Pancreas (tissue), 10 donors: Measurements from ENCODE around the gene FBN3. TPM values are rescaled to one million over a fixed set of nuclear protein-coding genes. Genes with fewer than 3 reads are reported as not detected.
"Not testable (repeated sequence)": the region's sequence is repeated elsewhere in the genome, so short reads cannot be mapped to it uniquely, and the experiment has no call there.

Source experiments
- ATAC-seq, 4 donors: fragments of 200-7000 bp; cut with Tn5 transposase; one replicate each; pipeline versions ENCODE4 v1.8.0 to v1.9.1; 2020; ENCODE audit warnings: mild to moderate bottlenecking in 4 of 4, moderate library complexity in 4 of 4
- DNase-seq, 6 donors: peaks; one replicate each; pipeline ENCODE4 v3.0.0-alpha.2; 2020
- FAIRE-seq: peaks from 2 replicates; lab custom pipeline; 2012; peaks lifted over from hg19 to GRCh38; lab: Jason Lieb, UNC
- H3K27ac ChIP-seq, 4 donors: fragments of 200-600 bp; sonication (generic); 1 replicate in 3 of 4; 2 replicates in 1 of 4; pipeline versions ENCODE4 v1.5.0 to v1.8.0; 2020
- H3K27me3 ChIP-seq, 4 donors: fragments of 200-600 bp; one replicate each; pipeline ENCODE4 v1.8.0; 2021
- H3K36me3 ChIP-seq, 3 donors: fragments of 200-600 bp; sonication (generic) in 1 of 3; one replicate each; pipeline versions ENCODE4 v1.5.0 to v1.8.0; 2020 to 2021
- H3K4me1 ChIP-seq, 3 donors: fragments of 200-600 bp; one replicate each; pipeline ENCODE4 v1.8.0; 2021
- H3K4me3 ChIP-seq, 4 donors: fragments of 200-600 bp; sonication (generic) in 2 of 4; one replicate each; pipeline versions ENCODE4 v1.5.0 to v1.8.0; 2020 to 2021
- H3K9me3 ChIP-seq, 4 donors: fragments of 200-600 bp; one replicate each; pipeline ENCODE4 v1.8.0; 2021
- CTCF ChIP-seq, 4 donors: fragments of 200-600 bp; sonication (generic) in 3 of 4; IDR thresholded peaks; one replicate each; pipeline versions ENCODE4 v1.5.0 to v1.8.0; 2021; ENCODE audit warnings: antibody characterized with exemption in 4 of 4
- WGBS, 2 donors: extraction: QIAGEN DNeasy Blood & Tissue Kit; methylation state at CpG; one replicate each; pipeline ENCODE4 v1.1.7; 2013; 5-methylcytosine and 5-hydroxymethylcytosine counted together
- intact Hi-C, 3 donors: fragments of 100-400 bp; cut with DNase I; formaldehyde crosslinking; loops; one replicate each; pipeline versions ENCODE4 v1.11.1 to v1.14.2; 2022
- polyA plus RNA-seq, 2 donors: library from polyadenylated mRNA; stranded (reverse); fragments of 200-250 nt; gene quantifications; one replicate each; pipeline ENCODE4 v1.2.3, GENCODE V29; 2013
- total RNA-seq, 6 donors: library from RNA; stranded (reverse); fragmentation: NEBNext Ultra II Directional in 4 of 6; extraction: Animal tissue kit (Norgen Biotek cat#: 25700) in 4 of 6; gene quantifications; one replicate each; pipeline versions ENCODE4 v1.2.1 to v1.2.4, GENCODE V29; 2021 to 2023
- donor health status: healthy with polysubstance abuse.
- donor health status: DM: no; HTN: no; CAD: no; lungs with moderate emphysema.
- donor health status: DM: no; HTN: no; CAD: no.
- donor health status: control.
- donor health status: control.
- donor health status: Bipolar disorder and iron deficiency.
- donor health status: DM: yes; HTN: yes; CAD: no.
- donor health status: DM: no; HTN: no; CAD: no.
- donor health status: DM: no; HTN: no; CAD: no.
- donor health status: DM: yes; HTN: yes; CAD: no.

FBN3 gene
- total and polyA plus RNA-seq, 8 donors: under 0.01 to 0.20 (median 0.03) TPM; not detected in 2

- no peak for DNase-seq
- no peak for TF ChIP-seq CTCF (IDR thresholded peaks at IDR 0.05)
- 59 to 74% methylated on average over 12 of the region's 12 CpGs for WGBS, 2 donors
- FAIRE-seq: no peak
- no peaks in the 10 kb centered on the region for H3K27me3 ChIP-seq
- no peak overlapping the region for H3K27ac ChIP-seq
- intact Hi-C loops: no loop called here
- H3K36me3 ChIP-seq: no peaks in the 10 kb centered on the region
- H3K4me3 ChIP-seq: no peak overlapping the region
- no peaks in the 10 kb centered on the region for H3K4me1 ChIP-seq
- H3K9me3 ChIP-seq: no peaks in the 10 kb centered on the region
- no peak for ATAC-seq
Measured at GRCh38 chr19:8109455-8109854, 39.9 kb downstream of the FBN3 start.

- TF ChIP-seq CTCF (IDR thresholded peaks at IDR 0.05): no peak
- Histone ChIP-seq H3K4me1 (no peaks in the 10 kb centered on the region), H3K36me3 (no peaks in the 10 kb centered on the region), H3K27me3 (no peaks in the 10 kb centered on the region), H3K4me3 (no peak overlapping the region), H3K27ac (no peak overlapping the region), H3K9me3 (no peaks in the 10 kb centered on the region)
- DNase-seq (no peak), FAIRE-seq (no peak), ATAC-seq (no peak)
- 71 to 77% methylated on average over 19 of the region's 19 CpGs for WGBS, 2 donors
- intact Hi-C loops: no loop called here
Measured at GRCh38 chr19:8108560-8109445, 40.6 kb downstream of the FBN3 start.

GRCh38 chr19:8107301-8107903 lies 42.0 kb downstream of the FBN3 start:
- TF ChIP-seq CTCF (IDR thresholded peaks at IDR 0.05): no peak
- Histone ChIP-seq H3K4me1 (no peaks in the 10 kb centered on the region), H3K4me3 (no peak overlapping the region), H3K27ac (no peak overlapping the region), H3K27me3 (no peaks in the 10 kb centered on the region), H3K9me3 (no peaks in the 10 kb centered on the region), H3K36me3 (no peaks in the 10 kb centered on the region)
- DNase-seq: no peak
- 48 to 76% methylated on average over 2 of the region's 2 CpGs for WGBS, 2 donors
- ATAC-seq: no peak
- intact Hi-C loops: no loop called here
- no peak for FAIRE-seq

- WGBS, 2 donors: 60 to 80% methylated on average over 2 of the region's 2 CpGs
- H3K27me3 ChIP-seq: no peaks in the 10 kb centered on the region
- H3K9me3 ChIP-seq: no peaks in the 10 kb centered on the region
- H3K36me3 ChIP-seq: no peaks in the 10 kb centered on the region
- H3K4me1 ChIP-seq: no peaks in the 10 kb centered on the region
- no peak for TF ChIP-seq CTCF (IDR thresholded peaks at IDR 0.05)
- DNase-seq (no peak), FAIRE-seq (no peak), ATAC-seq (no peak)
- no peak overlapping the region for H3K27ac ChIP-seq
- H3K4me3 ChIP-seq: no peak overlapping the region
- intact Hi-C loops: no loop called here
Measured at GRCh38 chr19:8105471-8105870, 43.9 kb downstream of the FBN3 start.

GRCh38 chr19:8101910-8102309 lies 47.5 kb downstream of the FBN3 start:
- FAIRE-seq, H3K4me3 ChIP-seq, H3K27me3 ChIP-seq, ATAC-seq, H3K27ac ChIP-seq, H3K4me1 ChIP-seq, DNase-seq, intact Hi-C loops, H3K9me3 ChIP-seq, H3K36me3 ChIP-seq: not testable (repeated sequence)
- 76 to 81% methylated on average over 12 of the region's 12 CpGs for WGBS, 2 donors
